GM21360 (cell line): ENCODE measurements around the gene BLNK.

Experiments used
- ATAC-seq: cut with Tn5 transposase; IDR thresholded peaks from one replicate; pipeline ENCODE4 v1.9.1; 2021; ENCODE audit warnings: mild to moderate bottlenecking, moderate library complexity; ENCODE audit not compliant: unreplicated experiment

BLNK gene

GRCh38 chr10:96264938-96265337, 6.4 kb downstream of the BLNK start:
- no peak for ATAC-seq

- no peak for ATAC-seq
These were observed 7.7 kb downstream of the BLNK start for GRCh38 chr10:96263669-96264068.

DNA sequence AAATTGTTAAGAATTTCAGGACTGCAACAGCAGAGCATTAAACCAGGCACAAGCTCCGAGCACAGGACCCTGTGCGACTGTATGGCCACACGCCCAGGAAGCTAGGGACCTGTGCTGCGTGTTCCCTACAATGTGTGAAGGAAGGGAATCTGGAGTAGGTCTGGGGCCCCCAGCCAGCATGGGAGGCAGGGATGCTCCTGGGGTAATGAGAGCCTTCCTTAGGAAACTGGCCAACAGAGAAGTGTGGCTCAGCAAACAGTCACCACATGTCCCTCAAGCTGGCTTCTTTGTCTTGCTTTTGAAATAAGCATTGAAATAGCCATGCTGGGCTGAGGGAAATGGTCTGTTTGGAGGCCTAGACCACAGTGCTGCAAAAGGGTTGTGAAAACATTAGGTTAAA, 8.2 kb downstream of the BLNK start:
- ATAC-seq: no peak

- ATAC-seq: no peak
These were observed 9.4 kb downstream of the BLNK start for GRCh38 chr10:96261930-96262329.

- ATAC-seq: no peak
These were observed 10.2 kb downstream of the BLNK start for GRCh38 chr10:96261132-96261531.

DNA sequence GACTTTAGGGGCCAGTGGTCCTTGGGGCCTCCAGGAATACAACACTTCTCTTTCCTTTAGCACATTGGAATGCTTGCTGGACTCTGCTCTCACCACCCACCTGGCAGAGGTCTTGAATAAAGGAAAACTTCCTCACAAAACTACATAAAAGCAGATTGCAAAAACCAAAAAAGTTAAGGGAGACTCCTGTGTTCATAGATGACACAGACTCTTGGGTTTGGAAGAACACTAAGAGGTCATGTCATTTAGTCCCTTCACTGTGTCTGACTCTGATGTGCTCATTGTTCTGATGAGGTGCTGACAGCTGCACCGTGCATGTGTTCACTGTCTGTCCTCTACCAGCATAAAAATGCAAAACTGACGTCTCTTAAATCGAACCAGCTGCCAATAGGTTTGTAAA, 11.4 kb downstream of the BLNK start:
- ATAC-seq: no peak

GRCh38 chr10:96259150-96259549, 12.2 kb downstream of the BLNK start:
- no peak for ATAC-seq

DNA sequence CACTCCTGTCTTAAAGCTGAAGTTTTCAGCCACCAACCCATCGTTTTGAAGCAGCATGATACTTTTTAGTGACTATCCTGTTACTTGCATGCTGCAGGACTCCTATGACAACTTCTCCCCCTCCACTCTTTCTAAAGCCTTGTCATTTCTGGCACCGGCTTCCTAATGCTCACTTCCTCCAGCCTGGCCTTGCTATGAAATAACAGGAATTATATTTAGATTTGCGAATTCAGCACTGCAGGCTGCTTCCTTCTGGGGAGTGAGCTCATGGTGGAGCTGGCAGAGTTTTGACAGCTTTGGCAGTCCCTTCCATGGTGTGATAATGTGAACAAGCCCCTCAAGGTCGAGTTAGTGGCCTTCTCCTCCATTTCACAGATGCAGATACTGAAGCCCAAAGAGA, 13.4 kb downstream of the BLNK start:
- ATAC-seq: no peak

- ATAC-seq: no peak
These were observed 15.6 kb downstream of the BLNK start for GRCh38 chr10:96255549-96256333.

GRCh38 chr10:96254976-96255375, 16.4 kb downstream of the BLNK start:
- ATAC-seq: no peak

- ATAC-seq: no peak
These were observed 18.6 kb downstream of the BLNK start for GRCh38 chr10:96252730-96253129.

- no peak for ATAC-seq
These were observed 21.0 kb downstream of the BLNK start for GRCh38 chr10:96250349-96250748.

GRCh38 chr10:96249264-96249663, 22.1 kb downstream of the BLNK start:
- no peak for ATAC-seq

GRCh38 chr10:96244354-96244753, 27.0 kb downstream of the BLNK start:
- ATAC-seq: peak; percentile 97

GRCh38 chr10:96243296-96243695, 28.1 kb downstream of the BLNK start:
- ATAC-seq: no peak

GRCh38 chr10:96242822-96243221, 28.5 kb downstream of the BLNK start:
- no peak for ATAC-seq

GRCh38 chr10:96238646-96239623, 32.4 kb downstream of the BLNK start:
- no peak for ATAC-seq

DNA sequence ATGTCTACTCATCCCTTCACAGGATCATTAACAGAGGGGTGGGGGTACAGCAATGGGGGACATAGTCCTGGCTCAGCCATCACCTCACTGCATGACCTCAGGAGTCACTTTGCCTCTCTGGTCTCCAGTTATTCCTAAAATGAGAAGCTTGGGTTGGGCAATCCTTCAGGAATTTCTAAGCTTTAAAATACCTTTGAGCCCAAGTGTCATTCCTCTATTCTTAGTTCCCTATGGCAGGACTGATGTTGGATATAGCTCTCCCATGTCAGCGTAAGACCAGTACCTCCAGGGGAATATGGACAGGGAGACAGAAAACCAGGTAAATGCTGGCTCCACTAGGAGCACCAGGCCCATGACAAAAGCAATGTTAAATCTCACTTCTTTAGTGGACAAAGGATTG, 34.5 kb downstream of the BLNK start:
- no peak for ATAC-seq

- no peak for ATAC-seq
These were observed 35.3 kb downstream of the BLNK start for GRCh38 chr10:96236090-96236478.

- ATAC-seq: no peak
These were observed 35.9 kb downstream of the BLNK start for GRCh38 chr10:96235326-96236089.

DNA sequence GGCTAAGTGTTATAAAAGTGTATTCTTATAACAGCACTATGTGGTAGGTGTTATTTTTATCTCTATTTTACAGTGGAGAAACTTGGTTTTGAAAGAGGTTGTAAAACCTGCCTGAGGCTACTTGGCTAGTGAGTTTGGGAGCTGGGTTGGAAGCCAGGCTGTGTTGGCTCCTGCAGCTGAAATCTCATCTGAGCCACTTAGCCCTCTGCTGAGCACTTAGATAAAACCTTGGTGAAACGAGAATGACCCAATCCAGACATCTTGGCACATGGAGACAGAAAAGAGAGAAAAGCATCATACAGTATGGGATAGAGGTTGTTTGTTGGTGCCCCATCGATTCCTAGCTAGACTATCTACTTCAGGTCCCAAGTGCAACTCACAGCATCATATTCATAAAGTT, 37.4 kb downstream of the BLNK start:
- no peak for ATAC-seq
